Mesenchymal stem cell (in vitro differentiated cells and primary cell): Measurements from ENCODE around the gene DIP2C.
"Not testable (repeated sequence)": the region's sequence is repeated elsewhere in the genome, so short reads cannot be mapped to it uniquely, and the experiment has no call there.

Experiments
- DNase-seq: peaks from one replicate; pipeline ENCODE4 v3.0.0-alpha.2; 2013
- H2AFZ ChIP-seq: one replicate; pipeline ENCODE4 v1.6.1; 2013; ENCODE audit warnings: low read depth, mild to moderate bottlenecking, control low read depth, inconsistent platforms, low read length, moderate library complexity
- H2AK5ac ChIP-seq: 2 replicates; pipeline ENCODE4 v1.6.1; 2013; ENCODE audit warnings: low read length, moderate library complexity, mild to moderate bottlenecking, inconsistent platforms; ENCODE audit not compliant: severe bottlenecking
- H2BK120ac ChIP-seq: one replicate; pipeline ENCODE4 v1.6.1; 2013; ENCODE audit warnings: low read depth, mild to moderate bottlenecking, inconsistent platforms, low read length, moderate library complexity
- H2BK12ac ChIP-seq, 2 experiments: one replicate each; pipeline ENCODE4 v1.6.1; 2013; ENCODE audit warnings: inconsistent platforms in 2 of 2, low read length in 2 of 2, mild to moderate bottlenecking in 2 of 2, moderate library complexity in 2 of 2, control low read depth in 1 of 2
- H2BK15ac ChIP-seq: one replicate; pipeline ENCODE4 v1.6.1; 2013; ENCODE audit warnings: mild to moderate bottlenecking, low read depth, inconsistent platforms; ENCODE audit not compliant: poor library complexity, severe bottlenecking
- H2BK5ac ChIP-seq: 2 replicates; pipeline ENCODE4 v1.6.1; 2013; ENCODE audit warnings: low read depth, mild to moderate bottlenecking, low read length, control low read depth, inconsistent platforms; ENCODE audit not compliant: poor library complexity, severe bottlenecking
- H3K14ac ChIP-seq, 2 experiments: one replicate each; pipeline ENCODE4 v1.6.1; 2013; ENCODE audit warnings: inconsistent platforms in 2 of 2, low read length in 2 of 2, control low read depth in 1 of 2, mild to moderate bottlenecking in 1 of 2, moderate library complexity in 1 of 2
- H3K18ac ChIP-seq, 2 experiments: one replicate each; pipeline ENCODE4 v1.6.1; 2013; ENCODE audit warnings: inconsistent platforms in 2 of 2, low read length in 2 of 2, control low read depth in 1 of 2, low read depth in 1 of 2, mild to moderate bottlenecking in 1 of 2
- H3K23ac ChIP-seq, 2 experiments: one replicate each; pipeline ENCODE4 v1.6.1; 2013; ENCODE audit warnings: inconsistent platforms in 2 of 2, low read length in 2 of 2, mild to moderate bottlenecking in 2 of 2, moderate library complexity in 2 of 2, control low read depth in 1 of 2
- H3K27ac ChIP-seq: 2 replicates; pipeline ENCODE4 v1.5.1; 2013; ENCODE audit warnings: mild to moderate bottlenecking, moderate library complexity, low read length, control low read depth, inconsistent platforms; ENCODE audit not compliant: poor library complexity, severe bottlenecking
- H3K27me3 ChIP-seq, 2 experiments: 2 replicates each; pipeline versions ENCODE4 v1.6.1 to v1.7.0; 2013; ENCODE audit warnings: low read length in 2 of 2, mild to moderate bottlenecking in 2 of 2, moderate library complexity in 2 of 2, control low read depth in 1 of 2, inconsistent platforms in 1 of 2; ENCODE audit not compliant: control insufficient read depth in 1 of 2, insufficient read depth in 1 of 2
- H3K36me3 ChIP-seq, 2 experiments: 2 replicates each; pipeline versions ENCODE4 v1.6.1 to v1.7.0; 2013; ENCODE audit warnings: low read length in 2 of 2, control low read depth in 1 of 2, inconsistent platforms in 1 of 2, low read depth in 1 of 2, mild to moderate bottlenecking in 1 of 2; ENCODE audit not compliant: insufficient read depth in 2 of 2, control insufficient read depth in 1 of 2
- H3K4ac ChIP-seq, 2 experiments: one replicate each; pipeline ENCODE4 v1.6.1; 2013; ENCODE audit warnings: inconsistent platforms in 2 of 2, low read length in 2 of 2, mild to moderate bottlenecking in 2 of 2, moderate library complexity in 2 of 2, control low read depth in 1 of 2, low read depth in 1 of 2
- H3K4me1 ChIP-seq: 2 replicates; pipeline ENCODE4 v1.6.1; 2013; ENCODE audit warnings: low read depth, low read length, control low read depth; ENCODE audit not compliant: control insufficient read depth, insufficient read depth
- H3K4me2 ChIP-seq: 2 replicates; pipeline ENCODE4 v1.6.1; 2013; ENCODE audit warnings: low read length, mild to moderate bottlenecking, inconsistent platforms; ENCODE audit not compliant: poor library complexity, severe bottlenecking
- H3K4me3 ChIP-seq, 2 experiments: 2 replicates each; pipeline versions ENCODE4 v1.5.1 to v1.7.0; 2013; ENCODE audit warnings: low read length in 2 of 2, mild to moderate bottlenecking in 2 of 2, control low read depth in 1 of 2, low read depth in 1 of 2; ENCODE audit not compliant: insufficient read depth in 1 of 2
- H3K79me1 ChIP-seq: replicated peaks from 2 replicates; pipeline ENCODE4 v1.6.1; 2013; ENCODE audit warnings: mild to moderate bottlenecking, control low read depth, low read length, inconsistent platforms; ENCODE audit not compliant: poor library complexity, severe bottlenecking
- H3K9ac ChIP-seq: 2 replicates; pipeline ENCODE4 v1.7.0; 2013; ENCODE audit warnings: mild to moderate bottlenecking, low read length, moderate library complexity
- H3K9me3 ChIP-seq: 2 replicates; pipeline ENCODE4 v1.7.0; 2013; ENCODE audit warnings: mild to moderate bottlenecking, low read length; ENCODE audit not compliant: control insufficient read depth
- H4K8ac ChIP-seq: one replicate; pipeline ENCODE4 v1.6.1; 2013; ENCODE audit warnings: inconsistent platforms, mild to moderate bottlenecking, low read length, moderate library complexity
- H4K91ac ChIP-seq: one replicate; pipeline ENCODE4 v1.6.1; 2013; ENCODE audit warnings: mild to moderate bottlenecking, low read length, inconsistent platforms
- WGBS: methylation state at CpG from one replicate; pipeline ENCODE4 v1.1.7; 2013; ENCODE audit warnings: mixed read lengths; 5-methylcytosine and 5-hydroxymethylcytosine counted together

The DIP2C gene

GRCh38 chr10:647019-647418 lies 42.4 kb downstream of the DIP2C start:
- not testable (repeated sequence) for H4K8ac ChIP-seq, H3K14ac ChIP-seq, H2BK12ac ChIP-seq, H3K27ac ChIP-seq, H3K4ac ChIP-seq, H3K27me3 ChIP-seq, H3K18ac ChIP-seq, H3K36me3 ChIP-seq, H2BK15ac ChIP-seq, H3K23ac ChIP-seq, H2BK5ac ChIP-seq, H2BK120ac ChIP-seq, H2AK5ac ChIP-seq, H3K9me3 ChIP-seq, H2AFZ ChIP-seq, H3K4me2 ChIP-seq, H3K4me3 ChIP-seq, H3K9ac ChIP-seq, DNase-seq, H4K91ac ChIP-seq
- peaks cover 27% of the 10 kb centered on the region for H3K4me1 ChIP-seq
- 94% methylated on average over 14 of the region's 15 CpGs for WGBS
- peaks cover 27% of the 10 kb centered on the region for H3K79me1 ChIP-seq

- Histone ChIP-seq H2BK5ac (no peak overlapping the region), H2BK15ac (no peak overlapping the region), H3K9ac (no peak overlapping the region), H3K79me1 (peaks cover 29% of the 10 kb centered on the region), H2BK120ac (no peak overlapping the region), H3K36me3 (peaks cover 7% of the 10 kb centered on the region in 2 experiments), H3K4me1 (peaks cover 24% of the 10 kb centered on the region), H4K91ac (no peak overlapping the region), H3K4me2 (no peak overlapping the region), H3K27ac (no peak overlapping the region), H2AK5ac (no peak overlapping the region), H3K4ac (no peak overlapping the region), H2BK12ac (no peak overlapping the region), H4K8ac (no peak overlapping the region), H2AFZ (no peak overlapping the region), H3K27me3 (no peaks in the 10 kb centered on the region), H3K23ac (no peak overlapping the region), H3K9me3 (peaks cover 9% of the 10 kb centered on the region), H3K18ac (no peak overlapping the region), H3K4me3 (no peak overlapping the region), H3K14ac (no peak overlapping the region)
- DNase-seq, result no peak
- 93% methylated on average over 14 of the region's 14 CpGs for WGBS
Observed at GRCh38 chr10:646118-646524, 43.3 kb downstream of the DIP2C start.

GRCh38 chr10:644943-645334 lies 44.5 kb downstream of the DIP2C start:
- no peak overlapping the region for H3K14ac ChIP-seq
- H3K9me3 ChIP-seq, result peaks cover 9% of the 10 kb centered on the region
- H3K36me3 ChIP-seq, result peaks cover 7 to 10% of the 10 kb centered on the region in 2 experiments
- DNase-seq, result no peak
- no peak overlapping the region for H2AFZ ChIP-seq
- 100% methylated on average over 4 of the region's 5 CpGs for WGBS
- H3K4ac ChIP-seq, result no peak overlapping the region
- H3K4me2 ChIP-seq, result no peak overlapping the region
- no peak overlapping the region for H2BK15ac ChIP-seq
- H3K79me1 ChIP-seq, result peaks cover 29% of the 10 kb centered on the region
- H4K91ac ChIP-seq, result no peak overlapping the region
- no peak overlapping the region for H2AK5ac ChIP-seq
- H2BK12ac ChIP-seq, result no peak overlapping the region
- no peaks in the 10 kb centered on the region for H3K27me3 ChIP-seq
- no peak overlapping the region for H3K23ac ChIP-seq
- no peak overlapping the region for H3K27ac ChIP-seq
- H4K8ac ChIP-seq, result no peak overlapping the region
- H3K4me1 ChIP-seq, result peaks cover 13% of the 10 kb centered on the region
- no peak overlapping the region for H3K9ac ChIP-seq
- no peak overlapping the region for H2BK120ac ChIP-seq
- H3K4me3 ChIP-seq, result no peak overlapping the region
- no peak overlapping the region for H2BK5ac ChIP-seq
- H3K18ac ChIP-seq, result no peak overlapping the region

- DNase-seq, result no peak
- 90% methylated on average over 22 of the region's 23 CpGs for WGBS
- Histone ChIP-seq H2BK12ac (no peak overlapping the region), H3K23ac (no peak overlapping the region), H3K27ac (no peak overlapping the region), H2AK5ac (no peak overlapping the region), H3K4ac (no peak overlapping the region), H3K4me3 (no peak overlapping the region), H3K36me3 (peaks cover 7 to 14% of the 10 kb centered on the region in 2 experiments), H3K27me3 (no peaks in the 10 kb centered on the region), H3K18ac (no peak overlapping the region), H2BK120ac (no peak overlapping the region), H2BK5ac (no peak overlapping the region), H3K79me1 (peaks cover 34% of the 10 kb centered on the region), H2BK15ac (no peak overlapping the region), H3K9ac (no peak overlapping the region), H3K4me1 (peaks cover 12% of the 10 kb centered on the region), H4K91ac (no peak overlapping the region), H3K4me2 (no peak overlapping the region), H4K8ac (no peak overlapping the region), H2AFZ (no peak overlapping the region), H3K9me3 (peaks cover 9% of the 10 kb centered on the region), H3K14ac (no peak overlapping the region)
Observed at GRCh38 chr10:644076-644942, 45.2 kb downstream of the DIP2C start.
